OCI-LY1 (cell line): ENCODE measurements around the gene IPP.

ENCODE experiments used
- EZH2 ChIP-seq: fragments of 200-600 bp; sonication (generic), shearing (Covaris generic); IDR thresholded peaks from 2 replicates; pipeline ENCODE4 v1.8.0; 2017; ENCODE audit warnings: borderline replicate concordance, mixed run types, mild to moderate bottlenecking, antibody characterized with exemption, low read length, moderate library complexity, mixed read lengths
- TF ChIP-seq, protein P1 (sequence below): fragments of 200-600 bp; sonication (generic), shearing (Covaris generic); IDR thresholded peaks from 2 replicates; pipeline ENCODE4 v1.5.1; 2017; ENCODE audit warnings: mild to moderate bottlenecking, antibody characterized with exemption, low read length, moderate library complexity, mixed read lengths

DNA sequence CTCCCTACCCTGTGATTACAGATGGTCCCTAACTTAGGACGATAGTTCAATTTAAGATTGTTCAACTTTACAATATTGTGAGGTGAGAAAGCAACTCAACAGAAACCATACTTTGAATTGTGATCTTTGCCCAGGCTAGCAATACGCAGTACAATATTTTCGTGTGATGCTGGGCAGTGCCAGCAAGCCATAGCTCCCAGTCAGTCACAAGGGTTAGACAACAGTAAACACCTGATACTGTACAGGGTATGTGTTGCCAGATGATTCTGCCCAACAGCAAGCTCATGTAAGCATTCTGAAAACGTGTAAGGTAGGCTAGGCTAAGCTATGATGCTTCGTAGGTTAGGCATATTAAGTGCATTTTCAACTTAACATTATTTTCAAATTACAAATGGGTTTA, 76.0 kb downstream of the IPP start:
- TF ChIP-seq, protein P1, sequence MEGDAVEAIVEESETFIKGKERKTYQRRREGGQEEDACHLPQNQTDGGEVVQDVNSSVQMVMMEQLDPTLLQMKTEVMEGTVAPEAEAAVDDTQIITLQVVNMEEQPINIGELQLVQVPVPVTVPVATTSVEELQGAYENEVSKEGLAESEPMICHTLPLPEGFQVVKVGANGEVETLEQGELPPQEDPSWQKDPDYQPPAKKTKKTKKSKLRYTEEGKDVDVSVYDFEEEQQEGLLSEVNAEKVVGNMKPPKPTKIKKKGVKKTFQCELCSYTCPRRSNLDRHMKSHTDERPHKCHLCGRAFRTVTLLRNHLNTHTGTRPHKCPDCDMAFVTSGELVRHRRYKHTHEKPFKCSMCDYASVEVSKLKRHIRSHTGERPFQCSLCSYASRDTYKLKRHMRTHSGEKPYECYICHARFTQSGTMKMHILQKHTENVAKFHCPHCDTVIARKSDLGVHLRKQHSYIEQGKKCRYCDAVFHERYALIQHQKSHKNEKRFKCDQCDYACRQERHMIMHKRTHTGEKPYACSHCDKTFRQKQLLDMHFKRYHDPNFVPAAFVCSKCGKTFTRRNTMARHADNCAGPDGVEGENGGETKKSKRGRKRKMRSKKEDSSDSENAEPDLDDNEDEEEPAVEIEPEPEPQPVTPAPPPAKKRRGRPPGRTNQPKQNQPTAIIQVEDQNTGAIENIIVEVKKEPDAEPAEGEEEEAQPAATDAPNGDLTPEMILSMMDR, result no peak
- TF ChIP-seq EZH2, result no peak
